ENCODE data around the gene C19orf81.

Gene C19orf81

DNA sequence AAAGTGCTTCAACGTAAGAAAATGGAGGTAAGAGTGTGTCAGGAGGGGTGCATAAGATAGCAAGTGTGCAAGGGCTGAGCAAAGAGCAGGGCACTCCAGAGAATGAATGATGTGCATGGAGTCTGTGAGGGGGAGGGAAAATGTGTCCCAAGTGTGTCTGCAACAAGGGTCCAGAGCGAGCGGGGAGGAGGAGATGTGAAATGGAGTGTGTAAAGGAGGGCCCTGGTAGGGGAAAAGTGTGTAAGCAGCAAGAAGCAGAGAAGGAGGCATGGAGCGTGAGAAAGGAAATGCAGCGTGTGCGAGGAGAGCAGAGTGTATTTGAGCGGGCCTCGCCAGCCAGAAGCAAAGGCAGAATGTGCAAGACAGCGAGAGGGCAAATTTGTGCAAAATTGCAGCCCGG, 11.8 kb downstream of the C19orf81 start:
- Mint-ChIP-seq H3K9me3 (peaks cover 4% of the 10 kb centered on the region), H3K4me1 (ENCODE audit: low read depth) (peaks cover 18% of the 10 kb centered on the region), H3K4me3 (no peak overlapping the region), H3K36me3 (ENCODE audit: low read depth) (no peaks in the 10 kb centered on the region), H3K27ac (no peak overlapping the region), H3K27me3 (peaks cover 44% of the 10 kb centered on the region)

DNA sequence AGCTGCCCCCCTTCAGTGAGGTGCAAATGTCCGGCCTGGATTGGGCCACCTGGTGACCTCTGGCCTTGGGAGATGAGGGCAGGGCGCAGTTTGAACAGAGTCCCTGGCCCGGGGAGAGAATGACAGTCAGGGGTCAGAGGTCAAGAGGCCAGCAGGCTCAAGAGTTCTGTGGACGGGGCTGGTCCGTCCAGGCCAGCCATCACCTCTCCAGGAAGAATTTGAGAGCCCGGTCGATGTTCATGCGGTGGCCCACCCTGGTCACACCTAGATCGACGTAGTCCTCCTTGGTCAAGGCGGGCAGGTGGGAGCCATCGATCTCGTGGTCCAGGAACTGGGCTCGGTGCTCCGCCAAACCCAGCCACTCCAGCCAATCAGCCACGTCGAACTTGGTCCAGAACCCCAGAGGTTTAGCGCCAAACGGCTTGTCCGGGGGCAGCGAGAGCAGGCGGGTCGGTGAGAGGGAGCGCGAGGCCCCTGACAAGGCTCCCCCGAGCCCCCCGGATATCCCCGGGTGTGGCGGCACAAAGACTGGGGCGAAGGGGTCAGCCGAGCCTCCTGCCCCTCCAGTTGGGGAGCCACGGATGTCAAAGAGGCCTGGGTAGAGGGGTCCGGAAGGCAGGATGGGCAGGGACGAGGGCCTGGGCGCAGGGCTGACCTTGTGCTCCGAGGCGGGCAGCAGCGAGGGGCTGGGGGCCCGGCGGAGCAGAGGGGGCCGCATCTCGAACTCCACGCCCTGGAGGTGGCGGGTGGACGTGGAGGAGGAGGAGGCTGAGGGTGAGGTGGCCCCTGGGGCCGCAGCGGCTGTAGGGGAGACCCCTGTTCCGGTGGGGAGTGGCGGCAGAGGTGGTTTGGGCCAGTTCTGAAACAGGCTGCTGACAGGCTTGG, 12.8 kb downstream of the C19orf81 start:
- Mint-ChIP-seq H3K4me1 (ENCODE audit: low read depth) (peaks cover 18% of the 10 kb centered on the region), H3K9me3 (no peaks in the 10 kb centered on the region), H3K4me3 (no peak overlapping the region), H3K36me3 (ENCODE audit: low read depth) (no peaks in the 10 kb centered on the region), H3K27ac (no peak overlapping the region), H3K27me3 (peaks cover 36% of the 10 kb centered on the region)

DNA sequence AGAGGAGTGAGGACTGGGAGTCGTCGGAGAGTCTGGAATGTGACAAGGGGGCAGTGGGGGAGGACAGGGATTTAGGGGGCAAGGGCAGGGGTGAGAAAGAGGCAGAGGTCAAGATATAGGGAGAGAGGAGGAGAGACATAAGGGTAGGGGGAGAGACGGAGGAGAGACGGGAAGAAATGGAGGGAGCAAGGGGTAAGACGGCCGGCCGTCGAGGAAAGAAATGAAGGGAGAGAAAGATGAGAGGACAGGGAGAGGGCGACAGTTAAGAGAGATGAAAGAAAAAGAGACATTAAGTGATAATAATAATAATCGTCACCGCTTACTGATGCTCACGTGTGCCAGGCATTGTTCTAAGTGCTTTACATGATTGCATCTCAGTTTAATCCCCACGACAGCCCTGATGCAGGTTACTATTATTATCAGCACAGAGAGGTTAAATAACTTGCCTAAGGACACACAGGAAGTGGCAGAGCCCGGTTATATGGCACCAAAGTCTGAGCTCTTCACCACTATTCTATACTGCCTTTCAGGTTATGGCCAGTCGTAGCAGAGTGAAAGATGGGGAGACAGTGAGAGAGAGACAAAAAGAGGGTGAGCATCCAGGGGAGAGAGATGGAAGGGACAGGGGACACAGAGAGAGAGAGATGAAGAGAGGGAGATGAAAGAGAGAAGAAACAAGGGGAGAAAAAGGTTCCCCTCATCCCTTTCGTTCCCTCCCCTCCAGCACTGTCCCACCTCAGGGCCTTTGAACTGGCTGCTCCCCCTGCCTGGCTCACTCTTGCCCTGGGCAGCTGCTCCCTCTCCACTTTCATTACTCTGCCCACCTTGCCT, 13.6 kb downstream of the C19orf81 start:
- H3K4me1 Mint-ChIP-seq (ENCODE audit: low read depth): peaks cover 10% of the 10 kb centered on the region
- no peak overlapping the region for H3K4me3 Mint-ChIP-seq
- no peak overlapping the region for H3K27ac Mint-ChIP-seq
- no peaks in the 10 kb centered on the region for H3K36me3 Mint-ChIP-seq (ENCODE audit: low read depth)
- H3K27me3 Mint-ChIP-seq: peaks cover 28% of the 10 kb centered on the region
- no peaks in the 10 kb centered on the region for H3K9me3 Mint-ChIP-seq

GRCh38 chr19:50663482-50663790, 14.2 kb downstream of the C19orf81 start:
- no peaks in the 10 kb centered on the region for H3K9me3 Mint-ChIP-seq
- H3K27me3 Mint-ChIP-seq: peaks cover 23% of the 10 kb centered on the region
- no peaks in the 10 kb centered on the region for H3K36me3 Mint-ChIP-seq (ENCODE audit: low read depth)
- no peak overlapping the region for H3K27ac Mint-ChIP-seq
- no peak overlapping the region for H3K4me3 Mint-ChIP-seq
- peaks cover 4% of the 10 kb centered on the region for H3K4me1 Mint-ChIP-seq (ENCODE audit: low read depth)

GRCh38 chr19:50664204-50664603, 15.0 kb downstream of the C19orf81 start:
- no peaks in the 10 kb centered on the region for H3K4me1 Mint-ChIP-seq (ENCODE audit: low read depth)
- no peaks in the 10 kb centered on the region for H3K36me3 Mint-ChIP-seq (ENCODE audit: low read depth)
- peaks cover 25% of the 10 kb centered on the region for H3K27me3 Mint-ChIP-seq
- H3K9me3 Mint-ChIP-seq: no peaks in the 10 kb centered on the region
- H3K27ac Mint-ChIP-seq: no peak overlapping the region
- H3K4me3 Mint-ChIP-seq: no peak overlapping the region

- Mint-ChIP-seq H3K27ac (no peak overlapping the region), H3K4me1 (ENCODE audit: low read depth) (no peaks in the 10 kb centered on the region), H3K9me3 (no peaks in the 10 kb centered on the region), H3K27me3 (peaks cover 30% of the 10 kb centered on the region), H3K36me3 (ENCODE audit: low read depth) (no peaks in the 10 kb centered on the region), H3K4me3 (no peak overlapping the region)
These were observed 17.3 kb downstream of the C19orf81 start for GRCh38 chr19:50666346-50667176.

GRCh38 chr19:50667177-50667758, 18.0 kb downstream of the C19orf81 start:
- no peak overlapping the region for H3K27ac Mint-ChIP-seq

DNA sequence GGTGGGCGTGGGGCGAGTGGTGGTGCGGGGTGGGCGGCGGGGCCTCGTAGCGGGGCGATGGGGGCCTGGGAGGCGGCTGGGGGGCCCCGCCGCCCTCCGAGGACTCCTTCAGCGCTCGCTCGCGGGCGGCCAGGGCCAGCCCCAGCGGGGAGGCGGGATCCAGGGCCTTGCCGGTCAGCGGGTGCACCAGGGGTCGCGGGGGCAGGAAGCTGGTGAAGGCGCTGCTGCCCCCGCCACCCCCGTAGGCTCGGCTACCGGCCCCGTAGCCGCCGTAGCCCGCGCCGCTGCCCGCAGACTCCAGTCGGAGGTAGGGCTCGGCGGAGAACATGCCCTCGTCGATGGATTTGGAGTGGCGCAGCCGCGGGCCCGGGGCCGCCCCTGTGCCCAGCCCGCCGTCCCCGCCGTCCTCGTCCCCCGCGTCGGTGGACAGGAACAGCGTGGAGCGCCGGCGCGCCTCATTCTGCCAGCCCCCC, 18.6 kb downstream of the C19orf81 start:
- Mint-ChIP-seq H3K9me3 (no peaks in the 10 kb centered on the region), H3K27ac (no peak overlapping the region), H3K4me3 (no peak overlapping the region), H3K36me3 (ENCODE audit: low read depth) (no peaks in the 10 kb centered on the region), H3K4me1 (ENCODE audit: low read depth) (no peaks in the 10 kb centered on the region), H3K27me3 (peaks cover 36% of the 10 kb centered on the region)

More at GRCh38 chr19:50667177-50667758, 18.0 kb downstream of the C19orf81 start:
- Mint-ChIP-seq H3K36me3 (ENCODE audit: low read depth) (no peaks in the 10 kb centered on the region), H3K27me3 (peaks cover 33% of the 10 kb centered on the region), H3K9me3 (no peaks in the 10 kb centered on the region), H3K4me3 (no peak overlapping the region), H3K4me1 (ENCODE audit: low read depth) (no peaks in the 10 kb centered on the region)

DNA sequence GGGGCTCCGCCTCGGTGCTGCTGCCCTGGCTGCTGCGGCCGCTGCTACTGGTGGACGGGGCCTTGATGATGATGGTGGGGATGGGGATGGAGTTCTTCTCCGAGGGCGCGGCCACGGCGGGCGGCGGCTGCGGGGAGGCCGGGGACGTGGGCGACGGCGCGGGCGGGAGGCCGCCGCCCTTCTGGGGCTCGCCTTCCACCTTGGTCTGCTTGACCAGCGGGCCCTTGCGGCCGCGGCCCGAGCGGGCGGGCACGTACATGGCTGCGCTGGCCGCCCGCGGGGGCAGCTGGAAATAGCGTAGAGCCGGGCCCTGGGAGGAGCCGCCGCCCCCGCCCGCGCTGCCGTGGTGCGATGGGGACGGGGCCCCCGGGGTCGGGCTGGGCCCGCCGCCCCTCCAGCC, 19.2 kb downstream of the C19orf81 start:
- H3K4me1 Mint-ChIP-seq (ENCODE audit: low read depth): no peaks in the 10 kb centered on the region
- peaks cover 40% of the 10 kb centered on the region for H3K27me3 Mint-ChIP-seq
- H3K4me3 Mint-ChIP-seq: no peak overlapping the region
- no peaks in the 10 kb centered on the region for H3K36me3 Mint-ChIP-seq (ENCODE audit: low read depth)
- no peak overlapping the region for H3K27ac Mint-ChIP-seq
- no peaks in the 10 kb centered on the region for H3K9me3 Mint-ChIP-seq

GRCh38 chr19:50668879-50669278, 19.6 kb downstream of the C19orf81 start:
- Mint-ChIP-seq H3K36me3 (ENCODE audit: low read depth) (no peaks in the 10 kb centered on the region), H3K27ac (no peak overlapping the region), H3K4me1 (ENCODE audit: low read depth) (no peaks in the 10 kb centered on the region), H3K27me3 (peaks cover 40% of the 10 kb centered on the region), H3K4me3 (no peak overlapping the region), H3K9me3 (no peaks in the 10 kb centered on the region)

- no peak overlapping the region for H3K4me3 Mint-ChIP-seq
- no peaks in the 10 kb centered on the region for H3K9me3 Mint-ChIP-seq
These were observed 20.3 kb downstream of the C19orf81 start for GRCh38 chr19:50669302-50670101.

GRCh38 chr19:50670102-50670380, 20.8 kb downstream of the C19orf81 start:
- H3K9me3 Mint-ChIP-seq: no peaks in the 10 kb centered on the region
- no peaks in the 10 kb centered on the region for H3K4me1 Mint-ChIP-seq (ENCODE audit: low read depth)
- no peaks in the 10 kb centered on the region for H3K36me3 Mint-ChIP-seq (ENCODE audit: low read depth)
- no peak overlapping the region for H3K4me3 Mint-ChIP-seq
- no peak overlapping the region for H3K27ac Mint-ChIP-seq
- H3K27me3 Mint-ChIP-seq: peaks cover 41% of the 10 kb centered on the region

More at GRCh38 chr19:50669302-50670101, 20.3 kb downstream of the C19orf81 start:
- H3K4me1 Mint-ChIP-seq (ENCODE audit: low read depth): no peaks in the 10 kb centered on the region
- H3K27ac Mint-ChIP-seq: no peak overlapping the region
- H3K27me3 Mint-ChIP-seq: peaks cover 43% of the 10 kb centered on the region
- H3K36me3 Mint-ChIP-seq (ENCODE audit: low read depth): no peaks in the 10 kb centered on the region

DNA sequence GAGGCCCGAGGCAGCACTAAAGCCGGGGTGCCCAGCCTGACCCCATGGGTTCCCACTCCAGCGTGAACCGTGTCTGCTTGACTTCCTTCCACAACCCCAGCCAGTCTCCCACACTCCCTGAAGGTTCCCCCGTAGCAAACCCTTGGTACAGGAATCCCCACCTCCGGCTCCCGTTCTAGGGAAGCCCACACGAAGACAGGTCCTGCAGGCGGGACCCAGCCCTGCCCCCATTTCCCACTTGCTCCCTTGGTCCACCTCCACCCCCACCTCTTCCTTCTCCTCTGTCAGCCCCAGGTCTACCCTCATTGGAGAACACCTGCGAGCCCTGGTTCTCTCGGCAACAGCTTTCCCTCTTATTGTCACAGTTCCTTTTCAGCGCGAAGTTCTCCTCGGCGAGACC, 23.9 kb downstream of the C19orf81 start:
- Mint-ChIP-seq H3K4me1 (ENCODE audit: low read depth) (no peaks in the 10 kb centered on the region), H3K27ac (no peak overlapping the region), H3K36me3 (ENCODE audit: low read depth) (no peaks in the 10 kb centered on the region), H3K9me3 (no peaks in the 10 kb centered on the region), H3K4me3 (no peak overlapping the region), H3K27me3 (peaks cover 56% of the 10 kb centered on the region)

- Mint-ChIP-seq H3K36me3 (ENCODE audit: low read depth) (no peaks in the 10 kb centered on the region), H3K27ac (no peak overlapping the region), H3K27me3 (peaks cover 56% of the 10 kb centered on the region), H3K4me3 (no peak overlapping the region), H3K4me1 (ENCODE audit: low read depth) (peaks cover 6% of the 10 kb centered on the region), H3K9me3 (no peaks in the 10 kb centered on the region)
These were observed 27.5 kb downstream of the C19orf81 start for GRCh38 chr19:50676625-50677197.
